COR-L47 (cell line): Measurements from ENCODE around the gene KCNJ1.

Source experiments
- DNase-seq: peaks from one replicate; lab custom pipeline; 2025; lab: John Stamatoyannopoulos, UW

The KCNJ1 gene

DNA sequence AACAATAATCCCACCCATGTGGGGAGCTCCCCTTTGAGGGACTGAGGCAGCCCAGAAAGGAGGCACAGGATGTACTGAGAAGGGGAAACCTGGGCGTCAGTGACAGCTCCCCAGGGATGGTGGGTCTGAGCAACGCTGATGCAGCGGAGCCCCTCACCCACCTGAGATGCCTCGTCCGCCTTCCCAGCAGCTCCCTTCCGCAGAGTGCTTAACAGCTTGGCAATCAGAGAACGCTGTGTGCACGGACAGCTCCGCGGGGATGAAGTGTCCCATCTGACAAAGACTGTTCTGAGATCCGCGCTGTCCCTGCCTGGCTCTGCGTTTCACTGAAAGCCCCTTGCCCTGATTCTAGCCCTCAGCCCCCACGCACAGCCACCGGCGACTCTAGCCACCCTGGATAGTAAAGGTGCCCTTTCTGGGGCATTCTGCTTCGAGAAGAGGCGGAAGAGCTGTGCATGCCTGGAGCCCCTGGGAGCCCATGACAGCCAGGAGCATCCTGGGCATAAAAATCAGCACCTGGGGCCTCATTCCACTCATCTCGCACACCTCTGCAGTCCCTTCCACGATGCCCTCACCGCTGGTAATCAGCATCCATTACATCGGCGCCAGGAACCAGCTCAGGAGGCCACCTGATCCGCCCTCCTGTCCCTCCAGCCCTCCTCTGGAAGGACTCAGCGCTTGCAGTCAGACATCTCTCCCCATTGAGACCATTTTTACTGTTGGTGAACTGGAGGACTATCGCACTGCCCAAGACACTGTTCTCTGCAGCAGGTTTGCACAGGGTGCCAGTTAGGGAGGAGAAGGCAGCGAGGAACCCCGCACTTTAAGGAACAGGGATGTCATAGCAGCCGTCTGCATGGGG, 34.8 kb upstream of the KCNJ1 start:
- DNase-seq, result no peak

- no peak for DNase-seq
Measured at GRCh38 chr11:128900468-128900867, 33.4 kb upstream of the KCNJ1 start.

GRCh38 chr11:128898580-128899344, 31.7 kb upstream of the KCNJ1 start:
- DNase-seq, result no peak

GRCh38 chr11:128897826-128898225, 30.7 kb upstream of the KCNJ1 start:
- DNase-seq, result no peak

- no peak for DNase-seq
Measured at GRCh38 chr11:128896356-128896755, 29.3 kb upstream of the KCNJ1 start.

- DNase-seq, result no peak
Measured at GRCh38 chr11:128895526-128895925, 28.4 kb upstream of the KCNJ1 start.

DNA sequence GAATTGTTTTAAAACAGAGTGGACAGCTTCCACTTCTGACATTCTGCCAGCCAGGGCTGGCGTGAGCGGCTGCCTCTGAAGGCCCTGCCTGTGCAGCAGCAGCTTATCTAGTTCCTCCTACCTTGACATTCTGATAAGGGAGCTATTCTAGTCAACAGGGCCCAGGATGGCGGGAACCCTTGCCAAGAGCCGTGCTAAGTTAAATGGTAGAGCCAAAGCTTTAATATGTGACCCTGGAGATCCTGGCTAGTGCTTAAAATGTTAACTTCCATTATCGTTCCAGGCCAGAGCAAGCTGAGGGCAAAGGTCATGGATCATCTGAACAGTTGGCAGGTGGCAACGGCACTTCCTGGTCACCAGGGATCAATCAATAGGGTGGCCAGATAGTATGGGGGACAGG, 27.6 kb upstream of the KCNJ1 start:
- no peak for DNase-seq

DNA sequence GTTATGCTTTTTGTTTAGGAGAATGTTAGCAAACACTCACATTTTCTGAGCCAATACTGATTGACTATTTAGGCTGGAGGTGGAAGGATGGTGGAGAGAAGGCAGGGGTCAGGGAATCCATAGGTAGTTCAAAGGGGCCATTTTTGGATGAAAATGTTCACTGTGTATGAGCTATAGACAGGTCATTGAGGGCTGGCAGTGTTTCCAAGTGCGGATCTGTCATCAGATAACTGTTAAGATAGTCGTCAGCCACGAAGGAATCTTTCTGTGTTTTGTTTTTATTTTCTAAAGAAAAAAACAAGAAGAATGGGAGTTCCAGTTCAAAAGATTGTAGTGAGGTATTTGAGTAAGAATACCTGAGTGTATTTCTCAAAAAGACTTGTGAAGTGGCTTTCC, 27.2 kb upstream of the KCNJ1 start:
- no peak for DNase-seq

GRCh38 chr11:128893578-128894285, 26.6 kb upstream of the KCNJ1 start:
- no peak for DNase-seq

- DNase-seq, result no peak
Measured at GRCh38 chr11:128892866-128893565, 25.9 kb upstream of the KCNJ1 start.

GRCh38 chr11:128891913-128892398, 24.9 kb upstream of the KCNJ1 start:
- no peak for DNase-seq

- peak; percentile 36 for DNase-seq
Measured at GRCh38 chr11:128890543-128891368, 23.7 kb upstream of the KCNJ1 start, which contains the start of gene KCNJ5. KCNJ5 (plus strand) TSS chr11:128891356; CDS start chr11:128911274, 19,918 bp downstream.

DNA sequence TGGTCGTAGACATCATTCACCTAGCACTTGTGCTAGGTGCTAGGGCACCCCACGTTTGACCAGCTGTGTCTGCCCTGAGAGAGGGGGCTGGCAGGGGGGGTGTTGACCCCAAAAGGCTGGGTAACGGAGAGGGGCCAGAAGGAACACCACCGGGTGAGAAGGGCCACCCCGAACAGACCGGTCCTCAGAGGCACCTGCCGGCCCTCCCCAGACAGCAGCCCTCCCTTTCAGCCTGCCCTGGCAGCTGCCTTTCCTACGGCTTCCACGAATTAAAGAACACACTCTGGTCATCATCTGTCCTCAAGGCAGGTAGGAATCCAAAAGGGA, 23.1 kb upstream of the KCNJ1 start:
- DNase-seq, result no peak

GRCh38 chr11:128889657-128890213, 22.6 kb upstream of the KCNJ1 start:
- DNase-seq, result no peak

DNA sequence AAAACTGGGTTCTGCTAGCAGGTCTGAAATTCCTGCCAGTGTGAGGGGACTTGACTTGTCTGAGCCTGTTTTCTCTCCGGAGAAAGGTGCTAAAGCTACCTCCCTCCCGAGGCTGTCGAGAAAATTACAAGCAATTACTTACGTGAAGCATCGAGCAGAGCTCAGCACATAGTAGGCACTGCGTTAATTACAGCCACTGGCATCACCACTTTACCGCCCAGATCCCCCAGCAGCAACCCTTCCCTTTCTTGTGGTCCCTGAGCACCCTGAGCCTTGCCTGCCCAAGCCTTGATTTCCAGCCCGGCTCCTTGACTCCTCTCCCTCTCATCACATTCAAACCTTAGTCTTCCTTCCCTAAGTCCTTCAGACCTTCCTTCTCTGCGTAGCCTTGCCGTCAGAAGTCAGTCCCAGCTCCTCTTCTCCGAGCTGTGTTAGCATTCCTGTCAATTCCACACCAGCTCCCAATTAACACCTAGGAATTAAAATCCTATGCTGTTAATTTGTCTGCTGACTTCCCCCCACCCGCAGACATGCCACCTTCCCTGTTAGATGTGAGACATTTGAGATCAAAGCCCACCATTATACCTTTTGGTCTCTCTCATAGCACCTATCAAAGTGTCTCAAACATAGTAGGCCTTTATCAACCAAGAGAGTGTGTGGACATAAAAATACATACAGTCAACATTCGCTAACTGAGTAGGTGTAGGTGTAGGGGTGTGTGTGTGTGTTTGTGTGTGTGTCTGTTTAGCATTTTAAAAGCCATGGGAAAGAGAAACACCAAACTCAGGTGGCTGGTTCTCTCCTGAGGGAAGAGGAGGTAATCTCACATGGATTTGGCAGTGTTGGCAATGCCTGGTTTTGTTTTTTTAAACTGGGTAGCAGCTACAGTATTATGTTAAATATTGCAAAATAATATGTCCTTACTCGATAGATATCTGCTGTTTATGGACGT, 21.2 kb upstream of the KCNJ1 start:
- DNase-seq, result no peak

- peak; percentile 52 for DNase-seq
Measured at GRCh38 chr11:128886406-128887124, 19.5 kb upstream of the KCNJ1 start.

DNA sequence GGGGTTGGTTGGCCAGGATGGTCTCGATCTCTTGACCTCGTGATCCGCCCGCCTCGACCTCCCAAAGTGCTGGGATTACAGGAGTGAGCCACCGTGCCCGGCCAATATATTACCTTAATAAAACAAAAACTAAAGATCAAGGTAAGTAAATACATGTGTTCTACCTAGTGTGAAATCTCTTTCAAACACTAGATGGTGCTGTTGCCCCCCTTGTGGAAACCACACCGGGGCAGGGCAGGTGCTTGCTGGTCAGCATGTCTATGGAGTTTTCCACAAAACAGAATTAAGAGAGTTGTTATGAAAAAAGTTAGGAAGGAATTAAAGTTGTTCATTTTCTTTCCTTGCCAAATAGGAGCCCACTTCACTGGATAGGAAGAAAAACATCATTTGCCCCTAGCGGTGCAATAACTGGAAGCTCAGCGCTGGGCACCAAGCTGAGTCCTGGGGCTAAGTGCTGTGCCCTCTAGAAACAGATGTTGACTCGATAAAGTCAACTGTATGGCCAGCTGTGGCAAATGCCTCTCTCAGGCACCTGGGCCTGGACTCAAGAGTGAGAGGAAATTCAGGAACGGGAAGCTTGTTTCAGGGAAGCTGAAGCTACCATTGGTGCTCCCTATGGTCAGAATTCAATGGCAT, 17.7 kb upstream of the KCNJ1 start:
- DNase-seq, result peak; percentile 52

DNA sequence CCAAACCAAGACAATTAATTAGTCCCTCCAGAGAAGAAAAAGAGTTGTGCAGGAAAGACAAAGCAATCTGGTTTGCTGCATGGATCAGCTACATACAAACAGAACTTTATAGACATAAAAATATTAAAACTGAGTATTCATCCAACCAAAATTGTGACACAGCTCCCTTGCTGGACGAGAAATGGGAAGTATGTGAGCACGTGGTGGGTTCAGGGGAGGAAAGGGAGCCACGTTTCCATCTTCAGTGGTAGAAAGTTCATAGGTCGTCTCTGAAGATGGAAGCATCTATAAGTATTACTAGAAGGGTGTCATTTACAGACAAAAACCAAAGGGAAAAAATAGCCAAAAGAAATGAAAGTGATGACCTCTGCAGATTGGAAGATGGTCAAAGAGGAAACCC, 17.0 kb upstream of the KCNJ1 start:
- no peak for DNase-seq
